Body of pancreas (tissue), 4 donors: ENCODE results near the gene ACOX3. TPM values are rescaled to one million over a fixed set of nuclear protein-coding genes. Genes with fewer than 3 reads are reported as not detected.

Source experiments
- ATAC-seq: fragments of 150-250 bp; one replicate; pipeline ENCODE4 v1.9.1; 2016
- DNase-seq, 4 donors: peaks; one replicate each; pipeline ENCODE4 v3.0.0-alpha.2; 2019
- H3K27ac ChIP-seq, 4 donors: fragments of 200-600 bp; sonication (generic); 1 replicate in 3 of 4; 2 replicates in 1 of 4; pipeline versions ENCODE4 v1.5.1 to v1.6.1; 2016 to 2019; ENCODE audit warnings: mild to moderate bottlenecking in 1 of 4, mixed read lengths in 1 of 4, moderate library complexity in 1 of 4
- H3K27me3 ChIP-seq, 2 donors: fragments of 200-600 bp; sonication (generic); one replicate each; pipeline ENCODE4 v1.6.0; 2016; ENCODE audit warnings: mild to moderate bottlenecking in 1 of 2
- H3K36me3 ChIP-seq, 2 donors: fragments of 200-600 bp; sonication (generic); replicated peaks in 1 of 2; 2 replicates each; pipeline ENCODE4 v1.5.1; 2016; ENCODE audit warnings: low read depth in 2 of 2; ENCODE audit not compliant: insufficient read depth in 1 of 2
- H3K4me1 ChIP-seq: fragments of 200-600 bp; sonication (generic); one replicate; pipeline ENCODE4 v1.6.0; 2016
- H3K4me3 ChIP-seq, 2 donors: fragments of 200-600 bp; sonication (generic); 1 replicate in 1 of 2; 2 replicates in 1 of 2; pipeline ENCODE4 v1.5.1; 2016 to 2019
- H3K9me3 ChIP-seq, 3 donors: fragments of 200-600 bp; sonication (generic); 1 replicate in 2 of 3; 2 replicates in 1 of 3; pipeline ENCODE4 v1.5.1; 2016
- CTCF ChIP-seq, 7 experiments: fragments of 450-650 bp in 4 of 7; fragments of 200-600 bp in 3 of 7; sonication (generic) in 3 of 7; IDR thresholded peaks; one replicate each; pipeline ENCODE4 v1.5.1; 2016 to 2019; ENCODE audit warnings: antibody characterized with exemption in 7 of 7
- POLR2A ChIP-seq, 3 donors: fragments of 450-650 bp; IDR thresholded peaks; one replicate each; pipeline ENCODE4 v1.6.1; 2016; ENCODE audit warnings: antibody characterized with exemption in 3 of 3, mild to moderate bottlenecking in 2 of 3
- WGBS, 2 donors: methylation state at CpG; one replicate each; pipeline ENCODE4 v1.1.5; 2017; 5-methylcytosine and 5-hydroxymethylcytosine counted together
- intact Hi-C: fragments of 100-400 bp; cut with DNase I; formaldehyde crosslinking; loops from one replicate; pipeline ENCODE4 v1.15.1; 2023
- total RNA-seq, 2 donors: library from RNA; depleted of rRNA; stranded (reverse); fragments of >200 nt; gene quantifications; one replicate each; pipeline ENCODE4 v1.1.0, GENCODE V29; 2016

The ACOX3 gene
- total RNA-seq, 2 donors from 2014 or later: 18.4 to 23.4 TPM

- no peaks in the 10 kb centered on the region for H3K36me3 ChIP-seq
- H3K27me3 ChIP-seq: no peaks in the 10 kb centered on the region
- intact Hi-C loops: no loop called here
- no peak for DNase-seq
- 59 to 66% methylated on average over 6 of the region's 6 CpGs for WGBS, 2 donors
- H3K4me3 ChIP-seq: no peak overlapping the region
- no peaks in the 10 kb centered on the region for H3K9me3 ChIP-seq
- ATAC-seq: no peak
- H3K4me1 ChIP-seq: peaks cover 10% of the 10 kb centered on the region
- no peak overlapping the region for H3K27ac ChIP-seq
- TF ChIP-seq POLR2A (IDR thresholded peaks at IDR 0.05): no peak
- no peak for TF ChIP-seq CTCF (IDR thresholded peaks at IDR 0.05)
Measured at GRCh38 chr4:8331575-8331955, 109.0 kb downstream of the ACOX3 start.

- Histone ChIP-seq H3K4me1 (peaks cover 10% of the 10 kb centered on the region), H3K36me3 (no peaks in the 10 kb centered on the region), H3K9me3 (no peaks in the 10 kb centered on the region), H3K27me3 (no peaks in the 10 kb centered on the region), H3K4me3 (no peak overlapping the region), H3K27ac (no peak overlapping the region)
- peak; percentile 57 for ATAC-seq
- intact Hi-C loops: no loop called here
- TF ChIP-seq POLR2A (IDR thresholded peaks at IDR 0.05): no peak
- no peak for TF ChIP-seq CTCF (IDR thresholded peaks at IDR 0.05)
- DNase-seq: peak in 1 of 4 donors; percentile 13
- 57 to 64% methylated on average over 10 to 15 of the region's 15 CpGs for WGBS, 2 donors
Measured at GRCh38 chr4:8330821-8331574, 109.5 kb downstream of the ACOX3 start.

- intact Hi-C loops: no loop called here
- H3K36me3 ChIP-seq: no peaks in the 10 kb centered on the region
- no peaks in the 10 kb centered on the region for H3K27me3 ChIP-seq
- H3K9me3 ChIP-seq: no peaks in the 10 kb centered on the region
- H3K27ac ChIP-seq: no peak overlapping the region
- no peak overlapping the region for H3K4me3 ChIP-seq
- TF ChIP-seq CTCF (IDR thresholded peaks at IDR 0.05) (no peak), POLR2A (IDR thresholded peaks at IDR 0.05) (no peak)
- ATAC-seq: no peak
- H3K4me1 ChIP-seq: peaks cover 6% of the 10 kb centered on the region
- peak in 1 of 4 donors; percentile 7 for DNase-seq
- 62 to 69% methylated on average over 17 to 20 of the region's 20 CpGs for WGBS, 2 donors
Measured at GRCh38 chr4:8329859-8330761, 110.4 kb downstream of the ACOX3 start.

GRCh38 chr4:8329560-8329858 is 111.0 kb downstream of the ACOX3 start:
- intact Hi-C loops: no loop called here

More at GRCh38 chr4:8329560-8329858, 111.0 kb downstream of the ACOX3 start:
- Histone ChIP-seq H3K4me1 (peaks cover under 1% of the 10 kb centered on the region), H3K27me3 (no peaks in the 10 kb centered on the region), H3K9me3 (no peaks in the 10 kb centered on the region), H3K36me3 (no peaks in the 10 kb centered on the region), H3K27ac (no peak overlapping the region), H3K4me3 (no peak overlapping the region)
- no peak for ATAC-seq
- WGBS, 2 donors: 80% methylated on average over 2 to 6 of the region's 6 CpGs
- no peak for DNase-seq
- no peak for TF ChIP-seq CTCF (IDR thresholded peaks at IDR 0.05)
- no peak for TF ChIP-seq POLR2A (IDR thresholded peaks at IDR 0.05)
